GM19324 (cell line): ENCODE results near the gene ZNF688.
A peak's percentile ranks its signal among the peaks of the same experiment; 100 is the strongest.
"Not testable (repeated sequence)": the region's sequence is repeated elsewhere in the genome, so short reads cannot be mapped to it uniquely, and the experiment has no call there.

Experiments
- ATAC-seq: cut with Tn5 transposase; IDR thresholded peaks from one replicate; pipeline ENCODE4 v1.9.1; 2021; ENCODE audit warnings: mild to moderate bottlenecking, moderate library complexity; ENCODE audit not compliant: unreplicated experiment, low FRiP score

The ZNF688 gene

GRCh38 chr16:30535106-30535776 is 36.3 kb downstream of the ZNF688 start:
- ATAC-seq: peak; percentile 14

- peak; percentile 71 for ATAC-seq
Measured at GRCh38 chr16:30534368-30535105, 37.0 kb downstream of the ZNF688 start, which contains the start of gene ZNF747. Gene ZNF747 (minus strand): TSS chr16:30534858. CDS start chr16:30534679, 179 bp downstream.

- ATAC-seq: peak; percentile 27
Measured at GRCh38 chr16:30533748-30534367, 37.7 kb downstream of the ZNF688 start.

GRCh38 chr16:30533146-30533522 is 38.4 kb downstream of the ZNF688 start:
- ATAC-seq: no peak

GRCh38 chr16:30532285-30533145 is 39.0 kb downstream of the ZNF688 start:
- ATAC-seq: no peak

- ATAC-seq: no peak
Measured at GRCh38 chr16:30530163-30531037, 41.1 kb downstream of the ZNF688 start.

- no peak for ATAC-seq
Measured at GRCh38 chr16:30528799-30529457, 42.6 kb downstream of the ZNF688 start.

GRCh38 chr16:30527635-30528178 is 43.8 kb downstream of the ZNF688 start:
- no peak for ATAC-seq

GRCh38 chr16:30526823-30527634 is 44.5 kb downstream of the ZNF688 start:
- peak; percentile 80 for ATAC-seq

GRCh38 chr16:30526137-30526822 is 45.2 kb downstream of the ZNF688 start, which contains the start of gene ZNF768:
Gene ZNF768 (minus strand): TSS chr16:30526566. CDS start chr16:30526413, 153 bp downstream.
- peak; percentile 32 for ATAC-seq

- ATAC-seq: no peak
Measured at GRCh38 chr16:30525844-30526136, 45.7 kb downstream of the ZNF688 start.

- ATAC-seq: no peak
Measured at GRCh38 chr16:30524575-30525568, 46.6 kb downstream of the ZNF688 start.

GRCh38 chr16:30523768-30524574 is 47.5 kb downstream of the ZNF688 start:
- ATAC-seq: no peak

GRCh38 chr16:30522702-30523463 is 48.6 kb downstream of the ZNF688 start:
- not testable (repeated sequence) for ATAC-seq
